H9 (cell line): ENCODE measurements around the gene JSRP1. TPM values are rescaled to one million over a fixed set of nuclear protein-coding genes. Genes with fewer than 3 reads are reported as not detected.

Source experiments
- DNase-seq: peaks from one replicate; pipeline ENCODE4 v3.0.0-alpha.2; 2017
- H2AFZ ChIP-seq: one replicate; pipeline ENCODE4 v1.6.1; 2013; ENCODE audit warnings: mild to moderate bottlenecking, low read length, control low read depth, moderate library complexity
- H2AK5ac ChIP-seq: 2 replicates; pipeline ENCODE4 v1.6.1; 2013; ENCODE audit warnings: low read length, control low read depth, mixed read lengths; ENCODE audit not compliant: insufficient read length
- H2BK120ac ChIP-seq: one replicate; pipeline ENCODE4 v1.6.1; 2013; ENCODE audit warnings: low read depth, mild to moderate bottlenecking, low read length, control low read depth, inconsistent platforms; ENCODE audit not compliant: poor library complexity, severe bottlenecking
- H2BK12ac ChIP-seq: 2 replicates; pipeline ENCODE4 v1.6.1; 2013; ENCODE audit warnings: low read length, control low read depth, mixed read lengths, low read depth; ENCODE audit not compliant: insufficient read length
- H2BK15ac ChIP-seq: 2 replicates; pipeline ENCODE4 v1.6.1; 2013; ENCODE audit warnings: low read depth, low read length, control low read depth
- H2BK20ac ChIP-seq: one replicate; pipeline ENCODE4 v1.6.1; 2013; ENCODE audit warnings: low read depth, mild to moderate bottlenecking, low read length, control low read depth, inconsistent platforms; ENCODE audit not compliant: poor library complexity, severe bottlenecking
- H2BK5ac ChIP-seq: 2 replicates; pipeline ENCODE4 v1.6.1; 2013; ENCODE audit warnings: low read length, control low read depth, mixed read lengths; ENCODE audit not compliant: insufficient read length
- H3K14ac ChIP-seq: 2 replicates; pipeline ENCODE4 v1.6.1; 2013; ENCODE audit warnings: low read length, control low read depth; ENCODE audit not compliant: insufficient read depth
- H3K18ac ChIP-seq: 2 replicates; pipeline ENCODE4 v1.6.1; 2013; ENCODE audit warnings: low read depth, mild to moderate bottlenecking, mixed read lengths, low read length, control low read depth; ENCODE audit not compliant: insufficient read length
- H3K23ac ChIP-seq: 2 replicates; pipeline ENCODE4 v1.6.1; 2013; ENCODE audit warnings: low read length, control low read depth, mixed read lengths, low read depth; ENCODE audit not compliant: insufficient read length
- H3K23me2 ChIP-seq: 2 replicates; pipeline ENCODE4 v1.6.1; 2013; ENCODE audit warnings: low read depth, mild to moderate bottlenecking, mixed read lengths, low read length, control low read depth; ENCODE audit not compliant: insufficient read length, poor library complexity, severe bottlenecking
- H3K27ac ChIP-seq: 2 replicates; pipeline ENCODE4 v1.5.1; 2013; ENCODE audit warnings: low read length, control low read depth, mixed read lengths, low read depth; ENCODE audit not compliant: insufficient read length
- H3K27me3 ChIP-seq: 2 replicates; pipeline ENCODE4 v1.6.1; 2013; ENCODE audit warnings: low read length, control low read depth, inconsistent platforms; ENCODE audit not compliant: insufficient read depth
- H3K4ac ChIP-seq: 2 replicates; pipeline ENCODE4 v1.6.1; 2013; ENCODE audit warnings: low read depth, mild to moderate bottlenecking, control low read depth, inconsistent platforms, low read length, moderate library complexity
- H3K4me1 ChIP-seq: 2 replicates; pipeline ENCODE4 v1.6.1; 2013; ENCODE audit warnings: low read length, control low read depth, inconsistent platforms; ENCODE audit not compliant: insufficient read depth
- H3K4me2 ChIP-seq: 2 replicates; pipeline ENCODE4 v1.6.1; 2013; ENCODE audit warnings: low read length, control low read depth, mixed read lengths; ENCODE audit not compliant: insufficient read length, insufficient read depth
- H3K56ac ChIP-seq: 2 replicates; pipeline ENCODE4 v1.6.1; 2013; ENCODE audit warnings: low read depth, mild to moderate bottlenecking, mixed read lengths, low read length, control low read depth; ENCODE audit not compliant: insufficient read length
- H3K79me1 ChIP-seq: 2 replicates; pipeline ENCODE4 v1.6.1; 2013; ENCODE audit warnings: low read depth, mild to moderate bottlenecking, moderate library complexity, low read length, control low read depth, inconsistent platforms; ENCODE audit not compliant: insufficient read depth, poor library complexity, severe bottlenecking
- H3K79me2 ChIP-seq: 2 replicates; pipeline ENCODE4 v1.6.1; 2013; ENCODE audit warnings: low read length, control low read depth, inconsistent platforms; ENCODE audit not compliant: insufficient read depth
- H3K9ac ChIP-seq: 2 replicates; pipeline ENCODE4 v1.6.1; 2013; ENCODE audit warnings: low read length, control low read depth, mixed read lengths; ENCODE audit not compliant: insufficient read length; ENCODE audit errors: extremely low read depth
- H3K9me3 ChIP-seq: one replicate; pipeline ENCODE4 v1.6.1; 2013; ENCODE audit warnings: low read depth, low read length, inconsistent platforms; ENCODE audit not compliant: control insufficient read depth
- H3T11ph ChIP-seq: one replicate; pipeline ENCODE4 v1.6.1; 2013; ENCODE audit warnings: mild to moderate bottlenecking, low read length, control low read depth, inconsistent platforms
- H4K20me1 ChIP-seq: one replicate; pipeline ENCODE4 v1.6.1; 2013; ENCODE audit not compliant: control insufficient read depth, insufficient read length, insufficient read depth
- H4K5ac ChIP-seq: 2 replicates; pipeline ENCODE4 v1.6.1; 2013; ENCODE audit warnings: low read depth, mild to moderate bottlenecking, mixed read lengths, low read length, control low read depth; ENCODE audit not compliant: insufficient read length
- H4K8ac ChIP-seq: replicated peaks from 2 replicates; pipeline ENCODE4 v1.6.1; 2013; ENCODE audit warnings: low read length, control low read depth, mixed read lengths, low read depth; ENCODE audit not compliant: insufficient read length
- H4K91ac ChIP-seq: 2 replicates; pipeline ENCODE4 v1.6.1; 2013; ENCODE audit warnings: low read depth, mild to moderate bottlenecking, moderate library complexity, mixed read lengths, low read length, control low read depth; ENCODE audit not compliant: insufficient read length
- H3K27ac Mint-ChIP-seq, 3 experiments: 2 replicates in 2 of 3; 3 replicates in 1 of 3; pipeline ENCODE4 v1.8.0; 2020 to 2021; ENCODE audit warnings: mixed read lengths in 3 of 3, mild to moderate bottlenecking in 1 of 3, moderate library complexity in 1 of 3
- H3K27me3 Mint-ChIP-seq: 2 replicates; pipeline ENCODE4 v1.8.0; 2021; ENCODE audit warnings: low read depth, mild to moderate bottlenecking, moderate library complexity, mixed read lengths
- H3K36me3 Mint-ChIP-seq, 3 experiments: 2 replicates in 2 of 3; 3 replicates in 1 of 3; pipeline ENCODE4 v1.8.0; 2020 to 2021; ENCODE audit warnings: low read depth in 3 of 3, mixed read lengths in 3 of 3; ENCODE audit not compliant: insufficient read depth in 1 of 3
- H3K4me1 Mint-ChIP-seq, 2 experiments: 2 replicates each; pipeline ENCODE4 v1.8.0; 2020; ENCODE audit warnings: mixed read lengths in 2 of 2
- H3K4me3 Mint-ChIP-seq, 2 experiments: 2 replicates in 1 of 2; 3 replicates in 1 of 2; pipeline ENCODE4 v1.8.0; 2020 to 2021; ENCODE audit warnings: mild to moderate bottlenecking in 2 of 2, mixed read lengths in 2 of 2, moderate library complexity in 1 of 2
- H3K9me3 Mint-ChIP-seq, 2 experiments: 2 replicates in 1 of 2; 3 replicates in 1 of 2; pipeline ENCODE4 v1.8.0; 2020; ENCODE audit warnings: mild to moderate bottlenecking in 2 of 2, mixed read lengths in 2 of 2, moderate library complexity in 1 of 2
- CTCF ChIP-seq: fragments of 200-600 bp; sonication (generic); conservative IDR thresholded peaks from 3 replicates; pipeline ENCODE4 v1.8.0; 2021; ENCODE audit warnings: antibody characterized with exemption, mild to moderate bottlenecking
- WGBS: extraction: QIAGEN DNeasy Blood & Tissue Kit; methylation state at CpG from one replicate; pipeline ENCODE4 v1.1.7; 2013; ENCODE audit warnings: missing lambda C conversion rate, low lambda C conversion rate, mixed read lengths; ENCODE audit not compliant: insufficient read length; ENCODE audit errors: extremely low coverage; 5-methylcytosine and 5-hydroxymethylcytosine counted together
- total RNA-seq: library from RNA; stranded (reverse); gene quantifications from 2 replicates; pipeline ENCODE4 v1.2.1, GENCODE V29; 2021

JSRP1 gene
- total RNA-seq, 1 experiment from 2014 or later, result 0.90 TPM

GRCh38 chr19:2210206-2210605 is 46.0 kb downstream of the JSRP1 start:
- Mint-ChIP-seq H3K27ac (no peak overlapping the region), H3K4me1 (no peaks in the 10 kb centered on the region), H3K4me3 (no peak overlapping the region), H3K9me3 (no peaks in the 10 kb centered on the region), H3K36me3 (peaks cover 21 to 46% (median 43%) of the 10 kb centered on the region in 3 experiments), H3K27me3 (no peaks in the 10 kb centered on the region)
- Histone ChIP-seq H3K14ac (no peak overlapping the region), H3K9ac (no peak overlapping the region), H3K4me2 (no peak overlapping the region), H4K91ac (no peak overlapping the region), H2BK15ac (no peak overlapping the region), H4K5ac (no peak overlapping the region), H3T11ph (no peak overlapping the region), H4K8ac (no peak overlapping the region), H4K20me1 (no peaks in the 10 kb centered on the region), H2BK12ac (no peak overlapping the region), H3K79me1 (no peaks in the 10 kb centered on the region), H3K4ac (no peak overlapping the region), H2BK120ac (no peak overlapping the region), H3K27ac (no peak overlapping the region), H3K18ac (no peak overlapping the region), H3K23me2 (no peaks in the 10 kb centered on the region), H3K23ac (no peak overlapping the region), H3K9me3 (no peaks in the 10 kb centered on the region), H3K4me1 (no peaks in the 10 kb centered on the region), H3K79me2 (no peaks in the 10 kb centered on the region), H2AFZ (no peak overlapping the region), H3K27me3 (no peaks in the 10 kb centered on the region), H2BK20ac (no peak overlapping the region), H2AK5ac (no peak overlapping the region), H3K56ac (no peak overlapping the region), H2BK5ac (no peak overlapping the region)
- no peak for DNase-seq
- no CpG with 5 or more reads among the region's 21 CpGs for WGBS
- no peak for TF ChIP-seq CTCF
